ENCODE data around the gene SLC6A6.

GRCh38 chr3:14464521-14464920 lies 62.1 kb downstream of the SLC6A6 start:
- TF ChIP-seq CTCF (IDR thresholded peaks at IDR 0.05) (no peak), POLR2A (IDR thresholded peaks at IDR 0.05) (no peak)
